GM21447 (cell line): ENCODE measurements around the gene C3orf70.

Source experiments
- ATAC-seq: cut with Tn5 transposase; IDR thresholded peaks from one replicate; pipeline ENCODE4 v1.9.1; 2021; ENCODE audit not compliant: unreplicated experiment

C3orf70 gene

DNA sequence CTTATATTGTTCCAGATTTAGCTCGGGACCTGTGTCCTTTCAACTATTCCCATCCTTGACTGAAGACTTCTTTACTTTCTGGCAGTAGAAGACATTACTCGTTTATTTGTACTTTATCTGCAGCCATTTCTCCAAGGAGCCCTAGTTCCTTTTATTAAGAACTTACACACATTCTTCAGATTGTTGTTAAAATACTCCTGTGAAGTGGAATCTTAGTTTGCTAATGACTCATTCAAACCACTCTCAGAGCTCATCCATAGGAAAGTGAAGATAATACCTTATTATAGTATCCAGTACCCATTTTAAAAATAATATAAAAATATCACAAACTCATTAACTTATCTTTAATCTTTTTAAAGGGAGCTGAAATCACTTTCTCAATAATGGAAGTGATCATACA lies 63.5 kb downstream of the C3orf70 start:
- no peak for ATAC-seq

DNA sequence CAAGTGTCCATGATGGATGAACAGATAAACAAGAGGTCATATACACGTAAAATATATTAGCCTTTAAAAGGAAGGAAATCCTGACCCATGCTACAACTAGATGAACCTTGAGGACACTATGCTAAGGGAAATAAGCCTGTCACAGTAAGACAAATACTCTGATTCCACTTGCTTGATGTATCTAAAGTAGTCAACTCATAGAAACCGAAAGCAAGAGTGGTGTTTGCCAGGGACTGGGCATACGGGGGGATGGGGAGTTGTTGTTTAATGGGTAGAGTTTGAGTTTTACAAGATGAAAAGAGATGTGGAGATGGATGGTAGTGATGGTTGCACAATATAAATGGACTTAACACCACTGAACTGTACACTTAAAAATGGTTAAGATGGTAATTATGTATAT lies 65.4 kb downstream of the C3orf70 start:
- no peak for ATAC-seq

DNA sequence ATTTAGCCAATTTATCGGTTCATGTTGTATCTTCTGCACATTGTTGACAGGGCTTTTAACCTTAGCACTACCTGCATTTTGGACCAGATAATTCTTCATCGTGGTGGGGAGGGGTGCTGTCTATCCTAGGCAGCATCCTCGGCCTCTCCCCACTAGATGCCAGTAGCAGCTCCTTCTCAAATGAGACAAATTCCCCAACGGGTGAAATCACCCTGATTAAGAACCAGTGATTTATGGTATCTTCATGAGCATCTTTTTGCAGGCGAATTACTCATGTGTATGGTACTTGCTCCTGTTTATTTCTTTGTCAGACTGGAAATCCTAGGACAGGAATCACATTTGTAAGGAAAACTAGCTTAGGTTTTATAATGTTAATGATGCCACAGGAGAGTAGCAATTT lies 68.0 kb downstream of the C3orf70 start:
- no peak for ATAC-seq

DNA sequence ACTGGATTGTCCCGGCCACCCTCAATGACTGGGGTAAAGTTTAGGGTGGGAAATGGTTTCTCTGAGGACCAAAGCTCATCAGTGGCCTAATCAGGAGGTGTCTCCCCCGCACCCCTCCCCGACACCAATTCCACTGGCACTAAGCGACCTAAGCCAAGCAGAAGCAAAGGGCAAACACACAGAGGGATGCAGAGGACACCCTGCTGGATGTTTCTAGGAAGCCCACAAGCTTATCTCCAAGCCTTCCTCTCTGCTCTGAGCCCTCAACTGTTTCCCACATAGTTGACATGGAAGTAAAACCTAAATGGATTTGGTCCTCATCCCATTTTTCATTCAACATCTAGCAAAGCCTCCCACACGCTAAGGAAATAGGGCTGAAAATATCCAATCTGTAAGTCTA lies 68.5 kb downstream of the C3orf70 start:
- ATAC-seq, result no peak

DNA sequence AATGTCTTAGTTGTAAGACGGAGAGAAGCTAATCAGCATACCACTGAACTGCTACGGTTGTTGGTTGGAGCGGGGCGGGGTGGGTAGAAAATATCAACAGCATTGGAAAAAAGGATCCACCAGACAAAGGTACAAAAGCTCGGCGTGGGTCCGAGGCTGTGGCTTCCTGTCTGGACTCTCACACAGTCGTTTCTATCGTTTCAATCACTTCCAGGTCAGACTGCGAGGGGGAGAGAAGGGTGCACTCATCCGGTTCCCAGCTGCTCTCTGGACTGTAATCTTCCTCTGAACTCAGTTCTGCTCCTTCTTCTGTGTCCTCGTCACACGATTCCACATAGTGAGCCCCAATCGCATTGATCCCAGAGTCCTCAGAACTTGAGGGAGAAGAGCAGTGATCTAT lies 70.0 kb downstream of the C3orf70 start:
- no peak for ATAC-seq

DNA sequence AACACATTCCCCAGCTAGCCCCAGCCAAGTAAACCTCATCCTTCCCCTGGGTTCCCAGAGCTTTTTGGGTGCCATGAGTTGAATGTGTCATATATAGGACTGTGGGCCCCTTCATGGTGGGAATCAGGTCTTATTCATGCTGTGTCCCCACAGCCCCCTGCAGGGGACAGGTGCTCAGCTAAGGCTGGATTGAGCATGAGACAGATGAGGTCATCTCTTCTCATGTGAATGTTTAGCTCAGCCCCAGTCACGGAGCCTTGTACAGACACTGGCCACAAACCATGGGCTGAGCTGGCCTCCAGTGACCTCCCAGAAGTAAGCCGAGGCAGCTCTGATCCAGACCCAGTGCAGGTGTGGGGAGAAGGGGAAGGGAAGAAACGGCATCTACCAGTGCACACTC lies 70.7 kb downstream of the C3orf70 start:
- ATAC-seq, result no peak

DNA sequence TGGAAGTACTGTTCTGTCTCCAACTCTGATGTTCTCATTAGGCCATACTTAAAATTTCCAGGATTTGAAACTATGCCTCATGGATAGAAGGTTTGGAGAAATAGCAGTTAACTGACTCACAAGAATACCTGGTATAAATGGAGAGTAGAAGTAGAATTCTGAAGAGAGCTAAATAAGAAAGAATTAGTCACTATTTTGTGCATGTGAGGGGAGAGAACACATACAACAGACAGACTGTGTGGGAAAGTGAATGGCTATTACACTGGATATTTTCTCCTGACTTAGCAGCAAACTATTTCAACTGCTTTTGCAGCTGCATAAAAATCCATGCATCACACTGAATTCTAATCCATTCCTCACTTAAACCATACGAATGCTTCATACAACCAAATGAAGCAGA lies 71.3 kb downstream of the C3orf70 start:
- no peak for ATAC-seq

DNA sequence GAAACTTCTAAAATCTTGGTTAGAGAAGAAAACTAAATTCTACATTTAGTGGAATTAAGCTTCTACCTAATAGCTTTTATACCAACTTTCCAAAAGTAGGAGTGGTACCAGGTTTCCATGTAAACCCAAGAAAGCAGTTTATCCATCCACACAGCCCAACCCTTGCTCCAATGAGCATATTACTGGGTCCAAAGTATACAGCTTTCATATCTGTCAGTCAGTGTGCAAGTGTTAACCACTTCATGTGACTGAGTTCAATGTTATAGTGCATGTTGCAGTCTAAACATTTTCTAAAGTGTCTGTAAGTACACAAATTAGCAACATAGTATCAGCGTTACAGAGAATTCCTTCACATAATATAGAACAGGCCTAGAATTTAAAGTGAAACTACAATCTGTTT lies 73.2 kb downstream of the C3orf70 start:
- ATAC-seq, result no peak

DNA sequence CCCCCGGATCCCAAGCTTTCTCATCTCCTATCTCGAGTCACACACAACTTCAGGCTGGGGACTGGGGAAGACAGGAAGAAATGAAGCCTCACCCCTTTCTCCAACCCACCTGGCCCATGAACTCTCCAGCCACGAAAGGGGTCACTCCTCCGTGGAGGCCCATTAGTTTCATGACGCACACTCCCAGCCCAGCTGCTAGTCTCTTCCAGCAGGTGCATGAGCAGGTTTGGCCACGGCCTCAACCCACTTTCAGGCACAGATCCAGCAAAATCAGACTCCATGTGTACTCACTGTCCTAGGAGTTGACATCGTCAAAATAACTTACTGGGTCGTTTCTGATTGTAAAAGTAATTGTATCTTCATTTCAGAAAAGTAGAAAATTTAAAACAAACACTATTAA lies 76.6 kb downstream of the C3orf70 start:
- no peak for ATAC-seq

DNA sequence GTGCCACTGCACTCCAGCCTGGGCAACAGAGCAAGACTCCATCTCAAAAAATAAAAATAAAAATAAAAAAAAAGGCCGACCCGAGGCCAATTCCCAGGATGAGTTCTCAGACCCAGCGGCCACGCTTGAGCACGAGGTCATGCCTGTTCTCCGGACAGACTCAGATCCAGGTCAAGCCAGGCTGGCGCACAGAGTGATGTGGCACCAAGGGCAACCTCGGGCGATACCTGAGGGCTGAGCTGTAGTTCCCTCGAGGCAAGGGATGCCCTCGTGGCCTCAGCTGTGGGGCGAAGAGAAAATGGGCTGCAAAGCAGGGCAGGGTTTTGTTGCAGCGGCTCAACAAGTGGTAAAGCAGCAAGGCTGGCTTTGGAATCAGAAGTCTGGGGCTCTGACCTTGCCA lies 77.3 kb downstream of the C3orf70 start:
- no peak for ATAC-seq

DNA sequence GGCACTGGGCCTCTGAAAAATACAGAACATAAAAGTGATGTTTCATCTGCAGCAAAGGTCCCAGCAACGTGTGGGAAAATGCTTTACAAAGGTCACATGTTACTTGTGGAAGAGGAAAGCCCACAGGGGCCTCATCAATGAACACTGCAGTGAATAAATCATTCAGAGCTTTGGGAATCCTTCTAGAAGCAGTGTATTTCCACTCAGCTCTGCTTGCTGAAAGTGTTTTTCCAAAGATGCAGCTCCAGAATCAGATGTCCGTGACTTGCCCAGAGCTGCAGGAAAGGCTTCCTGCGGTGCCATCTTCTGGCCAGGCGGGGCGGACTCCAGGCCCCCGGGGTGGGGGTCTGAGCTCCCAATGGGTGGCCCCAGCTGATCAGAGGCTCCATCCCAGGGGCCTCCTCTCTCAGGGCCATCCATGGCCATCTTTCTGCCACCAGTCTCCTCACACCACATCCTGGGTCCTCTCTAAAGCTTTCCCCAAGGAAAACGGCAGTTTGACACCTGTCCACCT lies 81.5 kb downstream of the C3orf70 start:
- ATAC-seq, result no peak

DNA sequence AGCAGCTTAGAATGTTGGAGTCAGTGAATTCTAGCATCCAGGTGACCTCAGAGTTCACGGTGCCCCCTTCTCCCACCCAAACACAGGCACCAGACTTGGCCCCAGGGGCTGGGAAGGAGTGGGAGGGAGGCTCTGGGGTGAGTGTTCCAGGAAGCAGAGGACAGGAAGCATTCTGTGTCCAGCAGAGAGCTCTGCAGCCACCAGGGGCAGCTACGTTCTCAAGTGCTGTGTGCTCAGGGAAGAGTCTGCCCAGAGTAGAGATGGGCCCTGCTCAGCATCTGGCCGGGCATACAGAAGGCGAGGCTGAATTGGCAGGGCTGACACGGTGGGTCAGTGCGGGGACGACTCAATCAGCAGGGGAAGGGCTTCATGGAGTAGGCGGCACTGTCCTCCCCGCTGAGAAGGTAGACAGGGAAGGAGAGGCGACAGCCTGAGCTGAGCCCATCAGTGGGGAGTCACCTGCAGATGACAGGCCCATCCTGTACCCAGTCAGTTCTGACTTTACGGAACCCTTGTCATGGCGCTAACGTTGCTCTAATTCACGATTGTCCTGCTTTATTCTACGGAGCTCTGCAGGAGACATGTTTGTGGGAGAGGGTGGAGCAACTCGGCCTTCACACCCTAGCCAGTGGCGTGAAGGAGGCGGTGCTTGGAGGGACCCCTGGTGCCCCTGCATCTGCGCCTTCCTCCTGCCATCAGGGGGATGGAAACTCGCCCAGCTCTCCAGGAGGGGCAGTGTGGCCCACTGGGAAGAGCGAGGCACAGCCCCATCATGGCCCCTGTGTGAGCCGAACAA lies 82.2 kb downstream of the C3orf70 start:
- ATAC-seq, result no peak

DNA sequence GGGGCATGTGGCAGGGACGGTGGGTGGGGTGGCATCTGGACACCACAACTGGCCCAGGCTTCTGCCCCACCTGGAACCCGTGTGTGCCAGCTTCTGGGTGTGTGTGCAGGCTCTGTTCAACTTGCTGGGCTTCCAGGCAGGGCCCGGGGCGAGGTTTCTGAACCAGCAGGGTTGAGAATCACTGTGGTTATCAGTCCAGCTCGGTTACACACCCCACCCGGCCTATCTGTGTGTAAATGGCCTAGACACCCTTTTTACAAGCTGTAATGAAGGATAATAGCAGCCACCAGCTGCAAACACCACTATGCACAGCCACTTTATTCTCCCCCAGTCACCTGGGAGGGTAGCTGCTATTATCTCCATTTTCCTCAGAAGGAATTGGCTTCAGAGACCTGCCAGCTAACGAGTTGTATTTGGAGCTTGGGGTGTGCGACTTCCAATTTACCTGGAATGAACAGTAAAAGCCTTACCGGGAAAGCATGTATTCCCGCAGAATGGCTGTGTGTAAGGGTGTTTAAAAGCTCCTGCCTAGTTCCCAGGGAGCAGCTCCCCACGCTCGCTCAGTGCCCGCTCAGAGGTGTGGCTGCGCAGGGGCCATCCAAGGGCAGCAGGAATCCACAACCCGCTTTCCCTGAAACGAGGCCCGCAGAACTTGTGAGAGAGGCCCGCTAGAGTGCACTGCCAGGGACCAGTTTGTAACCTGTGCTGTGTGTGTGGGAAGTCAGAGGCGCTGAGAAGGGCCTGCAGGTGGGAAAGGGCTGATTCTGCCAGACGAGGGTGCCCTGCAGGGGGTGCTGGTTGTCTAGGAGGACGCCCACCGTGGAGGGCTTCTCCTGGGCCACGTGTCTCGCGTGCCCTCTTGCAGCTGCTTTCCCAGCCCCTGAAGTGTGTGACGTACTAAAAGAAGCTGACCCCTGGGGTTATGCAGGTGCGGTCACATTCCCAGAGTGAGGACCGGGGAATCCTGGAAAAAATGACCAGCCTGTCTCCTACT lies 83.5 kb downstream of the C3orf70 start:
- ATAC-seq, result no peak

DNA sequence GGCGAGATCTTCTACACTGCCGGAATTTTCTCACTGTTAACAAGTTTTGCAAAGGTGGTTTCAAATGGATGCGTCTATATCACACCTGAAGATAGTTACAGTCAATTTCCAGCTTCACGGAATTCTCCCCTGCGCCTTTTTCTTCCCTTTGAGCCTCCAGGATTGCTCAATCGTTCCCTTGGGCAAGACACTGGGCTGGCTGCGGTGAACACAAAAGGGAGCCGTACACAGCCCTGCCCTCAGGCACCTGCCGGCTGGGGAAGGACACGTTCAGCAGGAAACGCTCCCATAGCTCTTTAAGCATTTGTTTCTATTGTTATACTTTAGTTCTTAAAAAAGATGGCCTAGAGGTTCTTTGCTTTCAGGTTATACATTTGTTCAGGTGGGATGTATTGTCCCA lies 85.7 kb downstream of the C3orf70 start:
- ATAC-seq, result no peak

DNA sequence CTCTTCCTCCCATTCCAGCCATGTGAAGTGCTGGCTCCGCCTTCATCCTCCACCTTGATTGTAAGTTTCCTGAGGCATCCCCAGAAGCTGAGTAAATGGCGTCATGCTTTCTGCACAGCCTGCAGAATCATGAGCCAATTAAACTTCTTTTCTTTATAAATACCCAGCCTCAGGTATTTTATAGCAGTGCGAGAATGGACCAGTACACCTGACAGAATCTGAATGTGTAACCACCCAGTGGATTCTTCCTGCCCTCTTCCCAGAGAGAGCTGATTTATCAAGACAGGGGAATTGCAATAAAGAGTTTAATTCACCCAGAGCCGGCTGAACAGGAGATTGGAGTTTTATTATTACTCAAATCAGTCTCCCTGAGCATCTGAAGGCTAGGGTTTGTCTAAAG lies 86.6 kb downstream of the C3orf70 start:
- ATAC-seq, result no peak

DNA sequence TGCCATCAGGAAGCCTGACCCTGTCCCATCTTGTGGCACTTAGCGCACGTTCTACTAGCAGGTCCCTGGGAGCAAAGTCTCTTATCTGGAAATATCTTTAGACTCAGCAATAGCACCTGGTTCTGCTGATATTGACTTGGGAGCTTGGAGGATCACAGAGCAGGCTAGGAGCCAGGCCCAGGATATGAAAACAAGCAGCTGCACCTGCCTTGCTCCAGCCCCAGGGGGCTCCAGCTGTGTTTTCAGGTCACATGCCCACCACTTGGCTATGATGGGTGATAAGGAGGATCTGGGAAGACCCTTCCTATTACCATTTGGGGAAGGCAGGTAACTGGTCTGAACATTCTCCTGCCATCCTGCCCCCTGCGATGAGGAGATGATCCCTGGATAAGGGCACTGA lies 87.8 kb downstream of the C3orf70 start:
- ATAC-seq, result no peak

DNA sequence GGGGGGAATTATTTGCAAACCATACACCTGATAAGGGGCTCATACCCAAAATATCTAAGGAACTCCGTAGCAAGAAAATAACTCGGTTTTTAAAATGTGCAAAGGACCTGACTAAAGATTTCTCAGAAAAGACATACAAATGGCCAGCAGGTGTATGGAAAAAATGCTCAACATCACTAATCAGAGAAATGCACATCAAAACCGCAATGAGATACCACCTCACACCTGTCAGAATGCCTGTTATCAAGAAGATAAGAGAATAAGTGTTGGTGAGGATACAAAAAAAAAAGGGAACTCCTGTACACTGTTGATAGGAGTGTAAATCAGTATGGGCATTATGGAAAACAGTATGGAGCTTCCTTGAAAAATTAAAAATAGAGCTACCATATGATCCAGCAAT lies 89.4 kb downstream of the C3orf70 start:
- no peak for ATAC-seq

DNA sequence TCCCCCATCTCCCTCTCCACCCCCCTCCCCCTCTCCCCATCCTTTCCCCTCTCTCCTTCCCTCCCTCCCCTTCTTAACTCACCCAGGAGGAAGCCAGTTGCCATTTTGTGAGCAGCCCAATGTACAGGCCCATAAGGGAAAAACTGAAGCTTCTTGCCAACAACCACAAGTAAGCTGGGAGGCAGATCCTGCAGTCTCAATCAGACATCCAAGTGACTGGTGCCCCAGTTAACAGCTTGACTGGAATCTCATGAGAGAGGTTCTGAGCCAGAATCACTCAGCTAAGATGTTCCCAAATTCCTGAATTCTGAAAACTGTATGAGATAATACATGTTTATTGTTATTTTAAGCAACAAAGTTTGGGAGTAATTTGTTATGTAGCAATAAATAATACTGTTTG lies 90.7 kb downstream of the C3orf70 start:
- ATAC-seq, result no peak

DNA sequence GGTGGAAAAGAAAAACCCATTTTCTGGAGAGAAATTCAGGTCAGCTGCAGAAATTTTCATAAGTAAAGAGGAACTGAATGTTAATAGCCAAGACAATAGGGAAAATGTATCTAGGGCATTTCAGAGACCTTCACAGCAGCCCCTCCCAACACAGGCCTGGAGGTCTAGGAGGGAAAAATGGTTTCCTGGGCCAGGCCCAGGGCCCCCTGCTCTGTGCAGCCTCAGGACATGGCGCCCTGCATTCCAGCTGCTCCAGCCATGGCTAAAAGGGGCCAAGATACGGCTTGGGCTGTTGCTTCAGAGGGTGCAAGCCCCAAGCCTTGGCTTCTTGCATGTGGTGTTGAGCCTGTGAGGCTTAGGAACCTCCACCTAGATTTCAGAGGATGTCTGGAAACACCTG lies 92.2 kb downstream of the C3orf70 start:
- ATAC-seq, result no peak

DNA sequence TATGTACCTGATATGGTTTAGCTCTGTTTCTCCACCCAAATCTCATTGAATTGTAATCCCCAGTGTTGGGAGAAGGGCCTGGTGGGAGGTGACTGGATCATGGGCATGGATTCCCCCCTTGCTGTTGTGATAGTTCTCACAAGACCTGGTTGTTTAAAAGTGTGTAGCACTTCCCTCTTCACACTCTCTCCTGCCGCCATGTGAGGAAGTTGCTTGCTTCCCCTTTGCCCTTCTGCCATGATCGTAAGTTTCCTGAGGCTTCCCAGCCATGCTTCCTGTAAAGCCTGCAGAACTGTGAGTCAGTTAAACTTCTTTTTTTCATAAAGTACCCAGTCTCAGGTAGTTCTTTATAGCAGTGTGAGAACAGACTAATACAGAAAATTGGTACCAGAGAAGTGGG lies 93.1 kb downstream of the C3orf70 start:
- no peak for ATAC-seq

DNA sequence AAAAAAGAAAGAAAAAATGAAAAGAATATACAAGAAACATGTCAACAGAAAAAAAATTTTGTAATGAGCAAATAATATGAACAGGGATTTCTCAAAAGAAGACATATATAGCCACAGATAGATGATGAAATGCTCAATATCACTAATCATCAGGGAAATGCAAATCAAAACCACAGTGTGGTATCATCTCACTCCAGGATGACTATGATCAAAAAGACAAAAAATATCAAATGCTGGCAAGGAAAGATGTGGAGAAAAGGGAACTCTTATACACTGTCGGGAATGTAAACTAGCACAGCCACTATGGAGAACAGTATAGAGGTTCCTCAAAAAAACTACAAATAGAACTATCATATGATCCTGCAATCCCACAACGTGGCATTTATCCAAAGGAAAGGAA lies 94.1 kb downstream of the C3orf70 start:
- ATAC-seq, result no peak

DNA sequence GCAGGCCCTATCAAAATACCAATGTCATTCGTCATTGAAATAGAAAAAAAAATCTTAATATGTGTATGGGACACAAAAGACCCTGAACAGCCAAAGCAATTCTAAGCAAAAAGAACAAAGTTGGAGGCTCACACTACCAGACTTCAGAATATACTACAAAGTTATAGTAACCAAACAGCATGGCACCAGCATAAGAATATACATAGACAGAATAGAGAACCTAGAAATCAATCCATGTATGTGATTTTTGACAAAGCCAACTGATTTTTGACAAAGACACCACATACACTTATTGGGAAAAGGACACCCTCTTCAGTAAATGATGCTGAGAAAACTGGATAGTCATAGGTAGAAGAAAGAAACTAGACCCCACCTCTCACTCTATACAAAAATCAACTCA lies 95.0 kb downstream of the C3orf70 start:
- ATAC-seq, result no peak
